GM12892 (cell line): ENCODE measurements around the gene PRKCQ.

Experiments
- POLR2A ChIP-seq: IDR thresholded peaks from 2 replicates; pipeline ENCODE4 v1.6.1; 2011; ENCODE audit warnings: low read depth, low read length, control low read depth
- TAF1 ChIP-seq: IDR thresholded peaks from 2 replicates; pipeline ENCODE4 v1.6.1; 2011; ENCODE audit warnings: low read depth, mild to moderate bottlenecking, control low read depth, low read length, borderline replicate concordance

DNA sequence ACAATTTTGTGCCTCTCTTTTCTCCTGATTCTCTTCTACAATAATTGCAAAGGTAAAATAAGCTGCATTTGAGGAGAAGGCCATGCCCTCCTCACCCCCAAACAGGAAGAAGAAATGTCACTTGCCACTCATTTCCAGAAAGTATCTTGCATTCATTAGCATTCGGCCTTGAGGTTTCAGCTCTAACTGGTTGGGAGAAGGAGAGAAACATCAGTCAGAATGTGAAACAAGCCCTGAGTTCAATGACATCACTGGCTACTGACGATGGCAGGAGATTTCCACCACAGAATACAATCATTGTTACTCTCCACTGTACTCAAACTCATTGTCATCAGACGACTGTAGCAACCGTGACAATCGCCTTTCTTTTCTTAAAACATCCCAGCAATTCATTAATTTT, 72.8 kb downstream of the PRKCQ start:
- TF ChIP-seq POLR2A (no peak), TAF1 (no peak)
